GM23338 (cell line): Measurements from ENCODE around the gene SGSM1.

Source experiments
- CTCF ChIP-seq, 2 experiments: fragments of 200-600 bp in 1 of 2; sonication (generic) in 1 of 2; conservative IDR thresholded peaks; 2 replicates each; pipeline versions ENCODE4 v1.5.1 to v1.6.1; 2016 to 2017; ENCODE audit warnings: antibody characterized with exemption in 2 of 2, low read depth in 2 of 2, mild to moderate bottlenecking in 2 of 2, moderate library complexity in 1 of 2
- EZH2 ChIP-seq: fragments of 200-600 bp; sonication (generic); IDR thresholded peaks from one replicate; pipeline ENCODE4 v1.8.0; 2017; ENCODE audit warnings: antibody characterized with exemption, mild to moderate bottlenecking, low read depth; ENCODE audit not compliant: unreplicated experiment
- EZH2phosphoT487 ChIP-seq: fragments of 200-600 bp; sonication (generic); IDR thresholded peaks from one replicate; pipeline ENCODE4 v1.8.1; 2018; ENCODE audit warnings: antibody characterized with exemption; ENCODE audit not compliant: unreplicated experiment
- JUNB ChIP-seq: IDR thresholded peaks from one replicate; pipeline ENCODE4 v1.6.1; 2016; ENCODE audit warnings: antibody characterized with exemption; ENCODE audit not compliant: unreplicated experiment
- REST ChIP-seq: IDR thresholded peaks from one replicate; pipeline ENCODE4 v1.6.1; 2018; ENCODE audit warnings: antibody characterized with exemption; ENCODE audit not compliant: unreplicated experiment

GRCh38 chr22:24962835-24963234 is 156.8 kb downstream of the SGSM1 start:
- TF ChIP-seq EZH2phosphoT487 (no peak), EZH2 (no peak), CTCF (conservative IDR thresholded peaks at IDR 0.05; ENCODE audit: low read depth in 2 of 2) (no peak), JUNB (no peak), REST (no peak)
